Stomach smooth muscle (tissue), 2 donors: ENCODE data around the gene KIF26B.
"Not testable (repeated sequence)": the region's sequence is repeated elsewhere in the genome, so short reads cannot be mapped to it uniquely, and the experiment has no call there.

ENCODE experiments used
- H3K27ac ChIP-seq: one replicate; pipeline ENCODE4 v1.7.0; 2013; ENCODE audit warnings: mild to moderate bottlenecking, low read length, inconsistent platforms
- H3K27me3 ChIP-seq, 2 donors: one replicate each; pipeline ENCODE4 v1.7.0; 2013; ENCODE audit warnings: low read length in 2 of 2; ENCODE audit not compliant: insufficient read depth in 2 of 2, control insufficient read depth in 1 of 2
- H3K36me3 ChIP-seq, 2 donors: one replicate each; pipeline ENCODE4 v1.7.0; 2013; ENCODE audit warnings: low read length in 2 of 2; ENCODE audit not compliant: control insufficient read depth in 2 of 2, insufficient read depth in 2 of 2
- H3K4me1 ChIP-seq: one replicate; pipeline ENCODE4 v1.7.0; 2013; ENCODE audit warnings: low read length; ENCODE audit not compliant: control insufficient read depth, insufficient read depth
- H3K4me3 ChIP-seq, 2 donors: one replicate each; pipeline ENCODE4 v1.7.0; 2013; ENCODE audit warnings: low read length in 2 of 2
- H3K9ac ChIP-seq, 2 donors: one replicate each; pipeline ENCODE4 v1.7.0; 2013; ENCODE audit warnings: low read length in 2 of 2, mild to moderate bottlenecking in 1 of 2
- H3K9me3 ChIP-seq, 2 donors: one replicate each; pipeline ENCODE4 v1.7.0; 2013; ENCODE audit warnings: low read length in 2 of 2; ENCODE audit not compliant: control insufficient read depth in 2 of 2
- donor health status: healthy.
- donor health status: Pancreatic carcinoma.

Gene KIF26B

DNA sequence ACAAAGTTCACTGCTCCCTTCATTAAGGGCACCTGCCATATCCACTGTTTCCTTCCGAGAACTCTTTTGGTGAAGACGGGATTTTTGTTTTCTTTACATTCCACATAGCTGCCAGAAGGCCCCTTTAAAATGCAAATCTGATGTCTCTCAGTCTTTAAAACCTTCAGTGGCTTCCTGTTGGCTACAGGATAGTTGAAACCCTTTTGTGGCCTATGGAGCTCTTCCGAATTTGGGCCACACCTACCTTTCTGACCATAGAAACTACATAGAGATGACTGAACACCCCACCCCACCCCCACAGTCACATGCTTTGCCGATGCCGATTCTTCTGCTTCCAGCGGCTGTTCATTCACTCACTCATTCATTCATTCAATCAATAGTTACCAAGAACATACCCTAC is 502.6 kb downstream of the KIF26B start:
- H3K4me1 ChIP-seq = no peaks in the 10 kb centered on the region
- H3K27me3 ChIP-seq = no peaks in the 10 kb centered on the region
- no peaks in the 10 kb centered on the region for H3K9me3 ChIP-seq
- no peaks in the 10 kb centered on the region for H3K36me3 ChIP-seq
- H3K27ac ChIP-seq = no peak overlapping the region
- no peak overlapping the region for H3K9ac ChIP-seq
- no peak overlapping the region for H3K4me3 ChIP-seq

DNA sequence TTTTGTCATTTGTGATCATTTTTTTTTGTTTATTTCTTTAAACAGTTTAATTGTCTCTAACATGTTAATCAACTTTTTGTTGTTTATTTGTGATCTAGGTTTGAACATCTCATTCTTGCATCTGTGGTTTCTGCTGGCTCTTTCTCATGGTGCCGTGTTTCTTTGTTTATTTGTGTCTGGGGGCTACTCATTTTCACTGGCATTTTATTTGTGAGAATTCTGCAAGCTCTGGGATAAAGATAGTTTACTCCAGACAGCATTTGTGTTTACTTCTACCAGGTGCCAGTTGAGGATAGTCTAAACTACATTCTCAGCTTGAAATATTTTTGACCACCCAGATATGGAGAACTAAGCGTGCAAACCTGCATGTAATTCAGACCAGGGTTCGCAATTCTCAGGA is 508.6 kb downstream of the KIF26B start:
- Histone ChIP-seq H3K4me3 (no peak overlapping the region), H3K9ac (no peak overlapping the region), H3K27ac (no peak overlapping the region), H3K9me3 (no peaks in the 10 kb centered on the region), H3K27me3 (no peaks in the 10 kb centered on the region), H3K4me1 (no peaks in the 10 kb centered on the region), H3K36me3 (no peaks in the 10 kb centered on the region)

DNA sequence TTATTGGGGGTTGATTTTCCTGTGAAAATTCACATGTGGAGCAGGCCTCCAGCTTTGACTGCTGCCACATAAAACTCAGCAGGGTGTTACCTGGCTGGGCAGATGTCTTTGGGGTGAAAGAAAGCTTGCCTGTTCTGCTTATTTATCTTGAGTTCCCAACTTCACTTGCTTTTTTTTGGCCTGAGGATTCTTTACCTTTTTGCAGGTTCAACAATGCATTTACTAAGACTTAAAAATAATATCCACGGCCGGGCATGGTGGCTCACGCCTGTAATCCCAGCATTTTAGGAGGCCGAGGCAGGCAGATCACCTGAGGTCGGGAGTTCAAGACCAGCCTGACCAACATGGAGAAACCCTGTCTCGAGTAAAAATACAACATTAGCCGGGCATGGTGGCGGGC is 509.1 kb downstream of the KIF26B start:
- Histone ChIP-seq H3K27me3 (no peaks in the 10 kb centered on the region), H3K27ac (no peak overlapping the region), H3K36me3 (no peaks in the 10 kb centered on the region), H3K9ac (no peak overlapping the region), H3K9me3 (no peaks in the 10 kb centered on the region), H3K4me1 (no peaks in the 10 kb centered on the region), H3K4me3 (no peak overlapping the region)

DNA sequence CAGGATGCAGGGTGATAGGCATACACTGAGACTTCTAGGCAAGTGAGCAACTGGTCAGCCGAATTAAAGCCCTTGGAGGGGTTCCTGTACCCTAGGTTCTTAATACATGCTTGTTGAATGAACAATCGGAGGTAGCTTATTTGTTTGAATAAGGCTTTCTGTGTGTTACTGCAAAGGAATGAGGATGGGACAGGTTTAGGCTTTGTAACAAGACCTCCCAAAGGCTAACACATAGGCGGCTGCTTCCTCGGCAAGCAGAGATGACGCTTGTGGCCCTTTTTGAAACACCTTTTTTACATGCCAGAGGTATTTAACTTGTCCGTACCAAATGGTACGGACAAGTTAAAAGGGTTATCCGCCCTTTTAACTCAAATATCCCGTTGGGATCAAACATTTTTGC is 511.6 kb downstream of the KIF26B start:
- H3K36me3 ChIP-seq = no peaks in the 10 kb centered on the region
- no peaks in the 10 kb centered on the region for H3K4me1 ChIP-seq
- no peak overlapping the region for H3K9ac ChIP-seq
- H3K27ac ChIP-seq = no peak overlapping the region
- H3K27me3 ChIP-seq = no peaks in the 10 kb centered on the region
- no peaks in the 10 kb centered on the region for H3K9me3 ChIP-seq
- no peak overlapping the region for H3K4me3 ChIP-seq

DNA sequence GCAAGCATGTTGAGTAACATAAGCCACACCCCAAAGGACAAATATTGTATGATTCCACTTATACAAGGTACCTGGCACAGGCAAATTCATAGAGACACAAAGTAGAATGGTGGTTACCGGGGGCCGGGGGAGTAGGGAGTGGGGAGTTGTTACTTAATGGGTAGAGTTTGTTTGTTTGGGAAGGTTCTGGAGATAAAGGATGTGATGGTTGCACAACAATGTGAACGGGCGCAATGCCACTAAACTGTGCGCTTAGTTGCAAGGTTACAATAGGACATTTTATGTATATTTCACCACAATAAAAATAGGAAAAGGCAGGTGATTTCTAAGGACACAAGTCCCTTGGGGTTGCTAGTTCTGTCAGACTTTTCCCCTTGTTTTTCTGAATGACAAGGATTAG is 516.6 kb downstream of the KIF26B start:
- Histone ChIP-seq H3K9ac (no peak overlapping the region), H3K4me3 (no peak overlapping the region), H3K36me3 (no peaks in the 10 kb centered on the region), H3K27ac (no peak overlapping the region), H3K9me3 (no peaks in the 10 kb centered on the region), H3K4me1 (no peaks in the 10 kb centered on the region), H3K27me3 (no peaks in the 10 kb centered on the region)

DNA sequence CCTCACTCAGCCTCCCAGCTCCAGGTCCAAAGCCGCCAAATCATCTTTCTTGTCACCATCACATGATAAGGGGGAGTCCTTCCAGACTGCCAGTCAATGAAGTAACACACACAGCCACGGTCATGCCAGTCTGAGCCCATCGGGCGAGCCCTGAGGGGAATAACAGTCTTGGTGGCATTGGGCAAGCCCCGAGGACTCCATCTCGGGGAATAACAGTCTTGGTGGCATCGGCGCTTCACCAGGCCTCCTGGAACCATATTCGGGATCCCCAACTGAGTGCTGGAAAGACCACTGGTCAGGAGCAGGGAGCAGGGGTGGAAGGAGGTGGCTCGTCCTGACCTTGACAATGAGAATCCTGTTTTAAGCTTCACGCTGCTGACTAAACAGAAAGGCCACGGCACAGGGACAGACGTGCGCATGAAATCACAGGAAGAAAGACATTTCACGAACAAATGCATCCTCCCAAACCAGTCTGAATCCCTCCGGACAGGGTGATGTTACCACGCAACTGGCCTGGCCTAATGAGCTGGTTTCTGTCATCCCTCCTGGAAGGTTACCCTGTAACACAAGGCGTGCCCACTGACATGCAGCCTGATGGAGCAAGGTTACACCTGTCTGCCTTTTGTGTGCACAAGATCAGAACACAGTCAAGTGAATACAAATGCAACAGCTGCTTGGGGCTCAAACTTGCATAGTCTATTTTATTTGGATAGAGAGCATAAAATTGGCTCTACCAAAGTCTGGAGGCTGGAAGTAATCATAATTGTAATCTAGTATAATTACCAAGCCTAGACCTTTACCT is 517.4 kb downstream of the KIF26B start:
- H3K4me1 ChIP-seq = no peaks in the 10 kb centered on the region
- no peaks in the 10 kb centered on the region for H3K27me3 ChIP-seq
- no peaks in the 10 kb centered on the region for H3K36me3 ChIP-seq
- no peak overlapping the region for H3K9ac ChIP-seq
- H3K27ac ChIP-seq = no peak overlapping the region
- H3K9me3 ChIP-seq = no peaks in the 10 kb centered on the region
- no peak overlapping the region for H3K4me3 ChIP-seq

DNA sequence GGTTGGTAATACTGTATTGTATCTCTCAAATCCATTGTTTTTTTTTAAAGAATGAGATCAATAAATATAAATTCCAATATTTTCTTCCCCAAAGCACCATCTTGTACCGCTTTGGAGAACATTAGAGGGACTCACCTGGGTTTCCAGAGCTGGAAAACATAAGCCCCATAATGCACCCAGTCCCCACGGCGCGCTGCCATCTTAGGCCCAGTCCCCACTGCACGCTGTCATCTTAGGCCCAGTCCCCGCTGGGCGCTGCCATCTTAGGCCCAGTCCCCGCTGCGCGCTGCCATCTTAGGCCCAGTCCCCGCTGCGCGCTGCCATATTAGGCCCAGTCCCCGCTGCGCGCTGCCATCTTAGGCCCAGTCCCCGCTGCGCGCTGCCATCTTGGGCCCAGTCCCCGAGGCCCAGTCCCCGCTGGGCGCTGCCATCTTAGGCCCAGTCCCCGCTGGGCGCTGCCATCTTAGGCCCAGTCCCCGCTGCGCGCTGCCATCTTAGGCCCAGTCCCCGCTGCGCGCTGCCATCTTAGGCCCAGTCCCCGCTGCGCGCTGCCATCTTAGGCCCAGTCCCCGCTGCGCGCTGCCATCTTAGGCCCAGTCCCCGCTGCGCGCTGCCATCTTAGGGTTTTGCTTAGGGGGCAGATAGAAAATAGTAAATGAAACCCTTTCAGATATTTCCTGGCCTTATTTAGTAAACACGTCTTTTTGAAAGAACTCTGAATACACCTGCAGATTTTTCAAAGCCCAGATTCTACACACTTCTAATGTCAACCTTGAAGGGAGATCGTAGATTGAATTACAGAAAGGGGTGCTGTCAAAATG is 518.3 kb downstream of the KIF26B start:
- H3K9me3 ChIP-seq, H3K27me3 ChIP-seq, H3K4me3 ChIP-seq, H3K4me1 ChIP-seq, H3K36me3 ChIP-seq, H3K9ac ChIP-seq, H3K27ac ChIP-seq: not testable (repeated sequence)

DNA sequence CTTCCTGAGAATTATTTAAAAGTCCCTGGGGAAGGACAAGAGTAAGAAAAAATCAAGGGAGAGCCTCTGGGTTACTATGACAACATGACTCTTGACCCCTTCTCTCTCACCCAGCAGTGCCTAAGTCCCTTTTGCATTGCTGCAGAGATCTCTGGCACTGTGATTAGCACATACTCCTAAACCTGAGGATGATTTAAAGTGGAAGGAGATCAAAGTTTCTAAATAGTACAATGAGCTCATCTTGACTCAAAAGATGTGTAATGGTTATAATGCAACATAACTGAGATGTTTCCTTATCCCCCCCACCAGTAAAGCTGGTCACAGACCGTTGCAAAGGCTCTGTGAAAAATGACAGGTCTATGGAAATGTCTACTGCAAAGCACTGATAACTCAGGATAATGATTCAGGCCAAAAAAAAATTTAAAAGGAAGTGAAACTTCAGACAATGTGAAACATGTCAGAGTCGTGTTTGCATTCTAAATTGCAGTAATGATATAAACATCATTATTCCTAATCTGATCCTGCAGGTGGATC is 519.2 kb downstream of the KIF26B start:
- no peak overlapping the region for H3K9ac ChIP-seq

DNA sequence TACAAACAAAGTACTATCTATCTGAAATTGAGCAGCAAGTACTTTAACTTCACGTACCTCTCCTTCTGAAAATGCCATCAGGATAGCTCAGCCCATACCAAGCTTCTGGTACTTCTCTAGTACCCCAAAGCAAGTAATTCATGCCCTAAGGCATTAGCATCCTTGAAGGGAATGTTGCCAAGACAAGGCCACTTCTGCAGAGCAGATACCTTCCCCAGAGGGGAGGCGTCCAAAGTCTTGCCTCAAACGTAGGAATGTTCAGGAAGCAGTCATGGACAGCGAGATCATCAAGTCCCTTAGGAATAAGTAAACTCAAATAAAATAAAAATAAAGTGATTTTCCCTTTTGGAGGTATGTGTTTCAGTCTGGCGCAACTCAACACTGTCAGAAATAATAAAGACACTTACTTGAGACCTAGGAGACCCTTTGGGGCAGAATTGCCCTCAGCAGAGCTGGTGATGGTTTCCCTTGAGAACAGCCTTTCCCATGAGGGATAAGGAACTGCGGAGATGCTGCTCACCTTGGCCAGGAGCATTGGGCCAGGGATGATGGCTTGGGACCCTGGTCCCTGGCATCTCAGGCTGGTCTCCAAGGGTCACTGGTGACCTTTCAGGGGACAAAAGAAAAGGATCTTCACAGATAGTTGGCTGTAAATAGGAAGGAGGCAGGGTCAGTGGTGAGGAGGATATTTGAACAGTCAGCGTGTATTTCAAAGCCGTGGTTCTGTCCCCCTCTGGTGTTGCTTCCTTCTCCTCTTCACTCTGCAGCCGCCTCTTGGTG is 522.9 kb downstream of the KIF26B start:
- H3K4me1 ChIP-seq = no peaks in the 10 kb centered on the region
- H3K27me3 ChIP-seq = no peaks in the 10 kb centered on the region
- H3K27ac ChIP-seq = no peak overlapping the region
- H3K4me3 ChIP-seq = no peak overlapping the region
- H3K9me3 ChIP-seq = no peaks in the 10 kb centered on the region
- no peak overlapping the region for H3K9ac ChIP-seq
- no peaks in the 10 kb centered on the region for H3K36me3 ChIP-seq

More for the DNA sequence above, 519.2 kb downstream of the KIF26B start:
- Histone ChIP-seq H3K36me3 (no peaks in the 10 kb centered on the region), H3K4me1 (no peaks in the 10 kb centered on the region), H3K4me3 (no peak overlapping the region), H3K27ac (no peak overlapping the region), H3K9me3 (no peaks in the 10 kb centered on the region), H3K27me3 (no peaks in the 10 kb centered on the region)

DNA sequence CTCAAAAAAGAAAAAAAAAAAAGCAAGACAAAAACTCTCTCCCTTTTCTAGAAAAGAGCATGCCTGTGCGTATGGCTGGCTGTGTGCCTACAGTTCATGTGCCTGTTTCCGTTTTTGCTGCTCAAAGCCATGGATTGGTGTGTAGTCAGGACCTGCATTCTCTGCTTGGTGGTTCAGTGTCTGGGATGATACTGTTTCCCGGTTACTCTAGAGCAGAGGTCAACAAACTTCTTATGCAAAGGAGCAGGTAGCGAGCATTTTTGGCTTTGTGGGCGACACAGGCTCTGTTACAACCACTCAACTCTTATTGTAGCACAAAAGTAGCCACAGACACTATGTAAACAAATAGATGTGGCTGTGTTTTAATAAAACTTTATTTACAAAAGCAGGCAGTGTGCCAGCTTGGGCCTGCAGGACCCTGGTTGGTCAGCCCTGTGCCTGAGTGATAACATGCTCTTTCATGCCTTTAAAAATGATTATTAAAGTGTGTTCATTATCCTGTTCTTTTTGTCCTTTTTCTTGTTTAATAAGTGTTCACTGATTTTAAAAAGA is 524.2 kb downstream of the KIF26B start:
- Histone ChIP-seq H3K4me3 (no peak overlapping the region), H3K27me3 (no peaks in the 10 kb centered on the region), H3K4me1 (peaks cover 12% of the 10 kb centered on the region), H3K9ac (no peak overlapping the region), H3K36me3 (no peaks in the 10 kb centered on the region), H3K9me3 (no peaks in the 10 kb centered on the region), H3K27ac (no peak overlapping the region)
